HEK293 (cell line): ENCODE data around the gene YBX3.
A peak's percentile ranks its signal among the peaks of the same experiment; 100 is the strongest.

Source experiments
- CTCF ChIA-PET: fragments of 350-600 bp; formaldehyde crosslinking; extraction: SDS; loops from one replicate; lab custom pipeline; 2021; ENCODE audit warnings: antibody characterized with exemption; lab: Yijun Ruan, JAX
- POLR2A ChIA-PET: fragments of 300-600 bp; formaldehyde crosslinking; extraction: SDS; loops from one replicate; lab custom pipeline; 2020; ENCODE audit warnings: antibody characterized with exemption, inconsistent platforms; lab: Yijun Ruan, JAX
- H3K27ac ChIP-seq: fragments of 200-500 bp; sonication (Bioruptor generic); 2 replicates; pipeline ENCODE4 v1.5.1; 2014; ENCODE audit warnings: low read depth, low read length, control low read depth, inconsistent platforms; ENCODE audit errors: extremely low read depth
- H3K36me3 ChIP-seq, 2 experiments: fragments of 200-500 bp in 1 of 2; sonication (Bioruptor generic) in 1 of 2; 1 replicate in 1 of 2; 2 replicates in 1 of 2; pipeline ENCODE4 v1.5.1; 2014 to 2017; ENCODE audit warnings: inconsistent platforms in 2 of 2, low read length in 2 of 2; ENCODE audit not compliant: control insufficient read depth in 2 of 2, insufficient read depth in 1 of 2
- H3K4me1 ChIP-seq: fragments of 200-500 bp; sonication (Bioruptor generic); 2 replicates; pipeline ENCODE4 v1.5.1; 2014; ENCODE audit warnings: mild to moderate bottlenecking, low read length, inconsistent platforms; ENCODE audit not compliant: control insufficient read depth, insufficient read depth
- H3K4me3 ChIP-seq: 2 replicates; pipeline ENCODE4 v1.5.1; 2011; ENCODE audit warnings: low read depth, mild to moderate bottlenecking, control low read depth, low read length, moderate library complexity
- H3K9me3 ChIP-seq: fragments of 200-500 bp; sonication (Bioruptor generic); 2 replicates; pipeline ENCODE4 v1.5.1; 2014; ENCODE audit warnings: low read depth, low read length, inconsistent platforms; ENCODE audit not compliant: control insufficient read depth, insufficient read depth
- BCL11B ChIP-seq: fragments of 450-650 bp; formaldehyde crosslinking; IDR thresholded peaks from 2 replicates; pipeline ENCODE4 v1.5.1; 2016; ENCODE audit warnings: low read depth, missing biosample characterization, missing genetic modification characterization
- GFI1B ChIP-seq: fragments of 450-650 bp; formaldehyde crosslinking; IDR thresholded peaks from 2 replicates; pipeline ENCODE4 v1.5.1; 2016; ENCODE audit warnings: missing biosample characterization, missing genetic modification characterization
- PRDM1 ChIP-seq: fragments of 450-650 bp; formaldehyde crosslinking; IDR thresholded peaks from 2 replicates; pipeline ENCODE4; 2016; ENCODE audit warnings: missing biosample characterization, missing genetic modification characterization
- SALL2 ChIP-seq: fragments of 450-650 bp; formaldehyde crosslinking; IDR thresholded peaks from 2 replicates; pipeline ENCODE4 v1.5.0; 2017; ENCODE audit warnings: missing biosample characterization, mild to moderate bottlenecking, missing genetic modification characterization, borderline replicate concordance
- ZBTB44 ChIP-seq: fragments of 450-650 bp; IDR thresholded peaks from 2 replicates; pipeline ENCODE4 v1.5.1; 2018; ENCODE audit warnings: missing biosample characterization, mild to moderate bottlenecking, missing genetic modification characterization
- ZBTB8A ChIP-seq: fragments of 450-650 bp; formaldehyde crosslinking; IDR thresholded peaks from 2 replicates; pipeline ENCODE4 v1.5.1; 2016; ENCODE audit warnings: missing biosample characterization, missing genetic modification characterization
- ZNF121 ChIP-seq: fragments of 450-650 bp; formaldehyde crosslinking; IDR thresholded peaks from 2 replicates; pipeline ENCODE4 v1.5.1; 2016; ENCODE audit warnings: missing biosample characterization, missing genetic modification characterization
- ZNF148 ChIP-seq: fragments of 450-650 bp; formaldehyde crosslinking; IDR thresholded peaks from 2 replicates; pipeline ENCODE4 v1.5.0; 2017; ENCODE audit warnings: missing biosample characterization, missing genetic modification characterization, borderline replicate concordance
- ZNF155 ChIP-seq: fragments of 450-650 bp; formaldehyde crosslinking; IDR thresholded peaks from 2 replicates; pipeline ENCODE4 v1.5.1; 2016; ENCODE audit warnings: missing biosample characterization, missing genetic modification characterization
- ZNF169 ChIP-seq: fragments of 450-650 bp; formaldehyde crosslinking; IDR thresholded peaks from 2 replicates; pipeline ENCODE4 v1.5.1; 2016; ENCODE audit warnings: missing biosample characterization, missing genetic modification characterization
- ZNF26 ChIP-seq: fragments of 450-650 bp; formaldehyde crosslinking; IDR thresholded peaks from 2 replicates; pipeline ENCODE4 v1.5.1; 2016; ENCODE audit warnings: missing biosample characterization, missing genetic modification characterization
- ZNF426 ChIP-seq: fragments of 450-650 bp; formaldehyde crosslinking; IDR thresholded peaks from 2 replicates; pipeline ENCODE4 v1.5.1; 2017; ENCODE audit warnings: missing biosample characterization, missing genetic modification characterization, mild to moderate bottlenecking, inconsistent platforms, moderate library complexity
- ZNF501 ChIP-seq: fragments of 450-650 bp; formaldehyde crosslinking; IDR thresholded peaks from 2 replicates; pipeline ENCODE4 v1.5.1; 2016; ENCODE audit warnings: missing biosample characterization, missing genetic modification characterization
- ZNF600 ChIP-seq: fragments of 450-650 bp; formaldehyde crosslinking; IDR thresholded peaks from 2 replicates; pipeline ENCODE4 v1.5.1; 2016; ENCODE audit warnings: missing biosample characterization, missing genetic modification characterization
- ZNF704 ChIP-seq: fragments of 450-650 bp; formaldehyde crosslinking; IDR thresholded peaks from 2 replicates; pipeline ENCODE4 v1.5.1; 2016; ENCODE audit warnings: missing biosample characterization, missing genetic modification characterization
- ZNF777 ChIP-seq: fragments of 450-650 bp; formaldehyde crosslinking; IDR thresholded peaks from 2 replicates; pipeline ENCODE4 v1.5.1; 2017; ENCODE audit warnings: missing biosample characterization, missing genetic modification characterization, borderline replicate concordance
- ZNF792 ChIP-seq: fragments of 450-650 bp; formaldehyde crosslinking; IDR thresholded peaks from 2 replicates; pipeline ENCODE4 v1.5.1; 2016; ENCODE audit warnings: missing biosample characterization, missing genetic modification characterization
- ZNF830 ChIP-seq: fragments of 450-650 bp; IDR thresholded peaks from 2 replicates; pipeline ENCODE4 v1.5.0; 2018; ENCODE audit warnings: missing biosample characterization, missing genetic modification characterization, low read depth, mild to moderate bottlenecking, moderate library complexity
- ZNF843 ChIP-seq: fragments of 450-650 bp; formaldehyde crosslinking; IDR thresholded peaks from 2 replicates; pipeline ENCODE4 v1.5.1; 2016; ENCODE audit warnings: missing biosample characterization, missing genetic modification characterization
- ZSCAN16 ChIP-seq: fragments of 450-650 bp; formaldehyde crosslinking; IDR thresholded peaks from 2 replicates; pipeline ENCODE4 v1.5.1; 2016; ENCODE audit warnings: missing biosample characterization, missing genetic modification characterization
- ZSCAN23 ChIP-seq: fragments of 450-650 bp; formaldehyde crosslinking; IDR thresholded peaks from 2 replicates; pipeline ENCODE4 v1.5.1; 2016; ENCODE audit warnings: missing biosample characterization, missing genetic modification characterization
- ZXDB ChIP-seq: fragments of 450-650 bp; formaldehyde crosslinking; IDR thresholded peaks from 2 replicates; pipeline ENCODE4 v1.5.1; 2016; ENCODE audit warnings: missing biosample characterization, missing genetic modification characterization

The YBX3 gene

GRCh38 chr12:10721651-10722501 is 1.2 kb downstream of the YBX3 start (continued):
- TF ChIP-seq ZNF148 (peak; percentile 47; the same call in 1 of the 2 replicates), ZNF501 (tag by site-specific recombination) (peak; percentile 89), ZNF777 (tag by site-specific recombination) (no peak), ZNF26 (tag by site-specific recombination) (no peak), ZNF830 (tag by site-specific recombination) (no peak), ZNF843 (tag by site-specific recombination) (peak; percentile 64), BCL11B (tag by site-specific recombination) (peak; percentile 71; the same call in 1 of the 2 replicates), PRDM1 (peak; percentile 69), ZSCAN16 (tag by site-specific recombination) (peak; percentile 79), ZNF155 (tag by site-specific recombination) (no peak), ZBTB44 (peak; percentile 77; the same call in 1 of the 2 replicates), ZBTB8A (peak; percentile 78), ZXDB (tag by site-specific recombination) (peak; percentile 89), ZNF121 (tag by site-specific recombination) (no peak), SALL2 (tag by site-specific recombination) (no peak), ZNF704 (tag by site-specific recombination) (no peak), ZNF169 (tag by site-specific recombination) (no peak)

- Histone ChIP-seq H3K4me1 (peaks cover 39% of the 10 kb centered on the region), H3K27ac (peak overlapping the region; percentile 96), H3K9me3 (no peaks in the 10 kb centered on the region), H3K4me3 (peak overlapping the region; percentile 99), H3K36me3 (peaks cover 0 to 2% of the 10 kb centered on the region in 2 experiments; a peak in 1 of 3 replicates)
- ChIA-PET CTCF (no interaction called here), POLR2A (no interaction called here)
- no peak for TF ChIP-seq ZNF792 (tag by site-specific recombination)
- TF ChIP-seq GFI1B (tag by site-specific recombination) = peak; percentile 45; the same call in 1 of the 2 replicates
- no peak for TF ChIP-seq ZSCAN23 (tag by site-specific recombination)
- no peak for TF ChIP-seq ZNF600 (tag by site-specific recombination)
- peak; percentile 77 for TF ChIP-seq PRDM1
- TF ChIP-seq ZNF426 (tag by site-specific recombination) = no peak
These were observed 2.0 kb downstream of the YBX3 start for GRCh38 chr12:10720974-10721650.
